GM12878 (cell line): ENCODE results near the gene MRPS23. TPM values are rescaled to one million over a fixed set of nuclear protein-coding genes. Genes with fewer than 3 reads are reported as not detected.
A peak's percentile ranks its signal among the peaks of the same experiment; 100 is the strongest.

Source experiments
- ATF7 ChIP-seq: fragments of 450-650 bp; IDR thresholded peaks from 2 replicates; pipeline ENCODE4 v1.6.1; 2016; ENCODE audit warnings: low read depth, mild to moderate bottlenecking
- BCL11A ChIP-seq: IDR thresholded peaks from 2 replicates; pipeline ENCODE4 v1.6.1; 2011; ENCODE audit warnings: low read depth, low read length
- BMI1 ChIP-seq: fragments of 450-650 bp; IDR thresholded peaks from 2 replicates; pipeline ENCODE4 v1.6.1; 2016; ENCODE audit warnings: mild to moderate bottlenecking, moderate library complexity, borderline replicate concordance
- CEBPZ ChIP-seq: fragments of 150-350 bp; IDR thresholded peaks from 2 replicates; pipeline ENCODE4 v1.6.1; 2016; ENCODE audit warnings: low read depth, low read length
- CHD4 ChIP-seq: fragments of 200-600 bp; sonication (generic); IDR thresholded peaks from 2 replicates; pipeline ENCODE4 v1.6.1; 2016; ENCODE audit warnings: mild to moderate bottlenecking
- EGR1 ChIP-seq, 2 experiments: IDR thresholded peaks; 1 replicate in 1 of 2; 2 replicates in 1 of 2; pipeline ENCODE4 v1.6.1; 2011 to 2012; ENCODE audit warnings: low read depth in 2 of 2, low read length in 2 of 2, borderline replicate concordance in 1 of 2, mild to moderate bottlenecking in 1 of 2, moderate library complexity in 1 of 2
- EP300 ChIP-seq, 2 experiments: fragments of 150-350 bp in 1 of 2; IDR thresholded peaks; 2 replicates each; pipeline ENCODE4 v1.6.1; 2011 to 2012; ENCODE audit warnings: low read depth in 2 of 2, low read length in 2 of 2, borderline replicate concordance in 1 of 2, improper control_type of control experiment in 1 of 2, inconsistent platforms in 1 of 2; ENCODE audit not compliant: control insufficient read depth in 1 of 2
- HCFC1 ChIP-seq: fragments of 150-350 bp; IDR thresholded peaks from 2 replicates; pipeline ENCODE4 v1.6.1; 2014; ENCODE audit warnings: low read length
- IKZF1 ChIP-seq: fragments of 450-650 bp; conservative IDR thresholded peaks from 2 replicates; pipeline ENCODE4 v1.6.1; 2017; ENCODE audit warnings: antibody characterized with exemption, mild to moderate bottlenecking
- MEF2A ChIP-seq: IDR thresholded peaks from 2 replicates; pipeline ENCODE4 v1.6.1; 2011; ENCODE audit warnings: low read depth, mild to moderate bottlenecking, low read length, moderate library complexity; ENCODE audit not compliant: insufficient read depth
- MYC ChIP-seq: IDR thresholded peaks from 2 replicates; pipeline ENCODE4 v1.6.1; 2011; ENCODE audit warnings: mild to moderate bottlenecking, low read length, moderate library complexity, inconsistent platforms; ENCODE audit not compliant: insufficient read depth, insufficient replicate concordance, insufficient read length, severe bottlenecking
- NFXL1 ChIP-seq: fragments of 450-650 bp; IDR thresholded peaks from 2 replicates; pipeline ENCODE4 v1.6.1; 2017; ENCODE audit warnings: antibody characterized with exemption, mild to moderate bottlenecking, borderline replicate concordance
- POU2F2 ChIP-seq: IDR thresholded peaks from 3 replicates; pipeline ENCODE4 v1.6.1; 2011; ENCODE audit warnings: low read depth, mild to moderate bottlenecking, low read length, borderline replicate concordance
- RELB ChIP-seq: fragments of 450-650 bp; IDR thresholded peaks from 2 replicates; pipeline ENCODE4 v1.6.1; 2017; ENCODE audit warnings: low read depth, mild to moderate bottlenecking, moderate library complexity
- SIN3A ChIP-seq: IDR thresholded peaks from 2 replicates; pipeline ENCODE4 v1.6.1; 2012; ENCODE audit warnings: low read depth, low read length, improper control_type of control experiment
- SPI1 ChIP-seq: IDR thresholded peaks from 2 replicates; pipeline ENCODE4 v1.6.1; 2011; ENCODE audit warnings: low read depth, mild to moderate bottlenecking, low read length, moderate library complexity, borderline replicate concordance; ENCODE audit not compliant: insufficient read depth
- TAF1 ChIP-seq: IDR thresholded peaks from 2 replicates; pipeline ENCODE4 v1.6.1; 2011; ENCODE audit warnings: mild to moderate bottlenecking, low read depth, low read length, borderline replicate concordance
- TARDBP ChIP-seq: IDR thresholded peaks from 2 replicates; pipeline ENCODE4 v1.6.1; 2016; ENCODE audit warnings: borderline replicate concordance
- USF1 ChIP-seq: IDR thresholded peaks from 2 replicates; pipeline ENCODE4 v1.6.1; 2011; ENCODE audit warnings: borderline replicate concordance, low read depth, mild to moderate bottlenecking, moderate library complexity, mixed read lengths, low read length; ENCODE audit not compliant: insufficient read depth; ENCODE audit errors: extremely low read length
- ZBTB33 ChIP-seq: fragments of 450-650 bp; IDR thresholded peaks from 2 replicates; pipeline ENCODE4 v1.6.1; 2017; ENCODE audit warnings: mild to moderate bottlenecking
- polyA plus RNA-seq, 11 experiments: library from polyadenylated mRNA; depleted of rRNA in 4 of 11; unstranded in 6 of 11; stranded (reverse) in 5 of 11; fragments of >200 nt; fragmentation: Nextera tagmentation in 4 of 11; fragmentation: Illumina TruSeq in 1 of 11; extraction: Ambion mirVana in 4 of 11; extraction: Trizol in 1 of 11; gene quantifications; 1 replicate in 1 of 11; 2 replicates in 10 of 11; pipeline versions ENCODE4 v1.2.1 to v1.2.3, GENCODE V29; 2011 to 2016; ENCODE audit warnings: inconsistent platforms in 2 of 11, missing spikeins in 2 of 11, low read depth in 1 of 11
- total RNA-seq, 4 experiments: library from RNA; depleted of rRNA in 3 of 4; stranded (reverse); fragments of >200 nt in 3 of 4; fragmentation: Illumina TruSeq in 1 of 4; extraction: Trizol in 1 of 4; gene quantifications; 2 replicates each; pipeline versions ENCODE4 v1.2.1 to v1.2.3, GENCODE V29; 2013 to 2021

MRPS23 gene
- total and polyA plus RNA-seq, 10 of the 15 experiments (the other 5 are each of a cell fraction or from before 2014, with no cell fraction given), result 65.3 to 237 (median 87.9) TPM

GRCh38 chr17:57849874-57850754 lies at the start of gene MRPS23 (continued):
- TF ChIP-seq CEBPZ, result peak; percentile 79
- TF ChIP-seq SIN3A, result peak; percentile 96
- peak; percentile 69 for TF ChIP-seq ATF7
- TF ChIP-seq EGR1 (IDR thresholded peaks at IDR 0.05; ENCODE audit: borderline replicate concordance in 1 of 2, low read depth in 2 of 2, low read length in 2 of 2), result peak; percentile 48 to 90
- TF ChIP-seq TARDBP, result peak; percentile 94; the same call in 1 of the 2 replicates
- peak; percentile 100 for TF ChIP-seq RELB
- TF ChIP-seq POU2F2, result peak; percentile 78
- TF ChIP-seq SPI1, result no peak
- TF ChIP-seq USF1, result no peak
- 0 out of 2 replicates have a peak, but pooled peaks have one; percentile 14 for TF ChIP-seq NFXL1
- TF ChIP-seq BMI1, result no peak
- peak; percentile 68; the same call in 1 of the 2 replicates for TF ChIP-seq TAF1
- TF ChIP-seq MYC, result no peak
- peak; percentile 92 for TF ChIP-seq HCFC1
- peak; percentile 96 for TF ChIP-seq IKZF1
- TF ChIP-seq ZBTB33, result no peak
- 0 out of 2 replicates have a peak, but pooled peaks have one; percentile 28 for TF ChIP-seq BCL11A
- TF ChIP-seq EP300 (IDR thresholded peaks at IDR 0.05; ENCODE audit: borderline replicate concordance in 1 of 2, control insufficient read depth in 1 of 2, low read depth in 2 of 2, low read length in 2 of 2), result peak; percentile 6 to 46; a peak in 1 of 4 replicates
- TF ChIP-seq CHD4, result no peak
- TF ChIP-seq MEF2A, result 0 out of 2 replicates have a peak, but pooled peaks have one; percentile 75
